KOPT-K1 (cell line): Measurements from ENCODE around the gene NHLH2.

Source experiments
- H3K27ac ChIP-seq: fragments of 200-600 bp; sonication (generic); 2 replicates; pipeline ENCODE4 v1.5.1; 2016; ENCODE audit warnings: antibody characterized with exemption, mild to moderate bottlenecking, low read depth, low read length; ENCODE audit not compliant: poor library complexity, severe bottlenecking
- H3K36me3 ChIP-seq: fragments of 200-600 bp; sonication (generic); 2 replicates; pipeline ENCODE4 v1.5.1; 2017; ENCODE audit warnings: antibody characterized with exemption, mild to moderate bottlenecking, low read length, moderate library complexity; ENCODE audit not compliant: insufficient read depth
- H3K9me3 ChIP-seq: fragments of 200-600 bp; sonication (generic); 2 replicates; pipeline ENCODE4 v1.5.1; 2017; ENCODE audit warnings: antibody characterized with exemption, low read length, mild to moderate bottlenecking; ENCODE audit not compliant: insufficient read depth, poor library complexity, severe bottlenecking

Gene NHLH2

GRCh38 chr1:115854005-115854404 lies 13.1 kb upstream of the NHLH2 start:
- Histone ChIP-seq H3K27ac (no peak overlapping the region), H3K36me3 (no peaks in the 10 kb centered on the region), H3K9me3 (no peaks in the 10 kb centered on the region)

GRCh38 chr1:115850937-115851336 lies 10.0 kb upstream of the NHLH2 start:
- Histone ChIP-seq H3K9me3 (no peaks in the 10 kb centered on the region), H3K27ac (no peak overlapping the region), H3K36me3 (no peaks in the 10 kb centered on the region)

GRCh38 chr1:115847787-115848186 lies 6.9 kb upstream of the NHLH2 start:
- Histone ChIP-seq H3K9me3 (peaks cover 6% of the 10 kb centered on the region), H3K27ac (no peak overlapping the region), H3K36me3 (no peaks in the 10 kb centered on the region)

- Histone ChIP-seq H3K9me3 (peaks cover 22% of the 10 kb centered on the region), H3K36me3 (no peaks in the 10 kb centered on the region), H3K27ac (no peak overlapping the region)
These were observed 2.0 kb upstream of the NHLH2 start for GRCh38 chr1:115842948-115843347.

DNA sequence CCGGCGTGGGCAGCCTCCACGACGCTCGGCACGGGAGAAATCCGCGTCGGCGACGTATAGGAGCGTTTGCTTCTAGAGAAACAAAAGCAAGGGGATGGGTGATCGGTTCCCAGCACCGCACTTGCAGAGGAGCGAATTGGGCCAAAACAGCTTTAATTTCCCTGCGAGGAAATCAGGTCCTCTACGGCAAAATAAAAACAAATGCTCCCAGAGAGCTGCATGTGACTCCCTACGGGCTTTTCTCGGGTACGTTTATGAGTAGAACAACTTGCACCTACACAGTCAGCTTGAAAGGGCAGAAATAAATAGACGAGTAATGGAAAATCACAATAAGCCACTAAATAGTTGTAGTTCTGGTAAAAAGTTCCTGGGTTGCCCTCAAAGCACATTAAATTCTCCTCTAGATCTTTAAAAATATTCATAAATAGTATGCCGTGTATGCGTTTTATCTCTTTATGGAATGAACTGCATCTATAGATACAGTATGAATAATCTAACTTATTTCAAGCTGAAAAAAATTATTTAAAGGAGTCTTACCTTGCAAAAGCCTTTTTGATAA lies 1.2 kb downstream of the NHLH2 start:
- Histone ChIP-seq H3K36me3 (no peaks in the 10 kb centered on the region), H3K27ac (no peak overlapping the region), H3K9me3 (peaks cover 22% of the 10 kb centered on the region)

- H3K9me3 ChIP-seq = peaks cover 18% of the 10 kb centered on the region
- no peak overlapping the region for H3K27ac ChIP-seq
- no peaks in the 10 kb centered on the region for H3K36me3 ChIP-seq
These were observed 1.8 kb downstream of the NHLH2 start for GRCh38 chr1:115839029-115839678.

- no peaks in the 10 kb centered on the region for H3K36me3 ChIP-seq
- no peak overlapping the region for H3K27ac ChIP-seq
These were observed 2.4 kb downstream of the NHLH2 start for GRCh38 chr1:115838431-115839028.

GRCh38 chr1:115837740-115838421 lies 3.0 kb downstream of the NHLH2 start:
- Histone ChIP-seq H3K27ac (no peak overlapping the region), H3K9me3 (peaks cover 16% of the 10 kb centered on the region), H3K36me3 (no peaks in the 10 kb centered on the region)

More at GRCh38 chr1:115838431-115839028, 2.4 kb downstream of the NHLH2 start:
- peaks cover 16% of the 10 kb centered on the region for H3K9me3 ChIP-seq

DNA sequence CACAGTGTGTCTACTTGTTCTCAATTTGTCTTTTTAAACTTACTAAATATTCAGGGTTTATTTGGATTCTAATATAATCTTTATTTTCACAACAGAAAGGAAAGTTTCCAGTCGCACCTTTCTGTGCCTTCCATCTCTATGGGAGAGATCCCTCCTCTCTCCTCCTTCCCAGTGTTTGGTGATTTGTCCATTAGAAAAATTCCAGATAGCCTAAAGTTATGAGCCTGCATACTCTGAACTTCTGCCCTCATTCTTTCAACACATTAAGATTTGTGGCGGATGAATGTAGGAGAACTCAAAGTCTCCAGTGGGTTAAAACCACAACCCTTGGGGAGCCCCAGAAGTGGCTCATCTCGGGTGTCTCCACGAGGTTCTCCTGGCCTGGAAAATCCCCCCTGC lies 3.6 kb downstream of the NHLH2 start:
- peaks cover 16% of the 10 kb centered on the region for H3K9me3 ChIP-seq
- H3K36me3 ChIP-seq = no peaks in the 10 kb centered on the region
- H3K27ac ChIP-seq = no peak overlapping the region

- Histone ChIP-seq H3K27ac (no peak overlapping the region), H3K36me3 (no peaks in the 10 kb centered on the region), H3K9me3 (peaks cover 6% of the 10 kb centered on the region)
These were observed 7.1 kb downstream of the NHLH2 start for GRCh38 chr1:115833856-115834255.

GRCh38 chr1:115832651-115833050 lies 8.3 kb downstream of the NHLH2 start:
- Histone ChIP-seq H3K27ac (no peak overlapping the region), H3K36me3 (no peaks in the 10 kb centered on the region), H3K9me3 (no peaks in the 10 kb centered on the region)

DNA sequence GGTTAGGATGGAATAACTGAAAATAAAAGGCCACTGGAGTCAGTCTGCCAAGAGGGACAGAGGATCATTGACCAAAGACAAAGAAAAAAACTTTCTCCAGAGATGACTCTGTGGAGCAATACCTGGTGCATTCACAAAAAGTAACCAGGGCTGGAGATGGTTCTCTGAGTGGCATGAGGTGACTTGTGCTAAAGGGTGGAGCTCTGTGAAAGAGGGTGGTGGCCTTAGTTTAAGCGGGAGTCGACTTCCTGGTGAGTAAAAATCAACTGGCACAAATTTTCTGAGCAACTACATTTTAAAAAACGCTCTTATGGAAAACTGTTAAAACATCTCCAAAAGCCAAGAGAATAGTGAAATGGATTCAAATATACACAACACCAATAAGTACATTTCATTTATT lies 10.0 kb downstream of the NHLH2 start:
- H3K27ac ChIP-seq = no peak overlapping the region
- H3K36me3 ChIP-seq = no peaks in the 10 kb centered on the region
- no peaks in the 10 kb centered on the region for H3K9me3 ChIP-seq

- H3K27ac ChIP-seq = no peak overlapping the region
- H3K36me3 ChIP-seq = no peaks in the 10 kb centered on the region
- H3K9me3 ChIP-seq = no peaks in the 10 kb centered on the region
These were observed 11.0 kb downstream of the NHLH2 start for GRCh38 chr1:115829947-115830346.

DNA sequence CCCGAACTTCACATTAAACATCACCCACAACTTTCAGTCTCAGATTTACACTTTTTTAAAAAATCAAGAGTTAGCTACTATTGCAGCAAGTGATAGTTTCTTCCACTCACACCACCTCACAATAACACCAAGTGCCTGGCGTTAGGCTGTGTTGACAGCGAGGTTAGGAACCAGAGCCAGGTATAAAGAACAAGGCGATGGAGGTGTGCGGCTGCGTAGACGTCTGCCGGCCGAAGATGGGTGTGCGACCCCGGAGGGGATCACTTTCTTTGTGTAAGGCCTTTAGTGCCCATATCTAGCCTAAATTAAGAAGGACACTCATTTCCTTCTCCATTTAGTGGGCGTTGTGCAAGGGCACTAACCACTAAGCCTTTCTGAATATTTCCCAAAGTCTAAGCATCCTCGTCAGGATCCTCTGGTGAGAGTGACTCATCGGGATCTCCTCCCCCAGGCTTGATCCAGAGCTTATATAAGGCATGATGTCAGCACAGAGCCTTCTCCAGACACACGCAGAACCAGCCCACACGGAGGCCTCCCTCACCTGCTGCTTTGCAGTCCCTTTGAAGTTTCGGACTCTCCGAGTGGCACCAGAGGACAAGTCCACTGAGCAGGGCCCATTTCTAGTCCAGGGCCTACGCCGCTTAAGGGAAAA lies 11.8 kb downstream of the NHLH2 start:
- no peaks in the 10 kb centered on the region for H3K36me3 ChIP-seq
- no peaks in the 10 kb centered on the region for H3K9me3 ChIP-seq
- H3K27ac ChIP-seq = no peak overlapping the region
